Stimulated activated CD4-positive, alpha-beta T cell treated with anti-CD3 and anti-CD28 coated beads, Interleukin-1b, Interleukin-23, amount 100 ng/mL, for 1 hour (primary cell): Measurements from ENCODE around the gene SLU7.

Source experiments
- DNase-seq, 2 donors: peaks; one replicate each; pipeline ENCODE4 v3.0.0-alpha.2; 2020; ENCODE audit warnings: low read depth in 2 of 2

The SLU7 gene

GRCh38 chr5:160367261-160367660, 51.6 kb downstream of the SLU7 start:
- DNase-seq = no peak

- no peak for DNase-seq
Observed at GRCh38 chr5:160366230-160366629, 52.7 kb downstream of the SLU7 start.

- no peak for DNase-seq
Observed at GRCh38 chr5:160363660-160364395, 55.1 kb downstream of the SLU7 start.

GRCh38 chr5:160363211-160363610, 55.7 kb downstream of the SLU7 start:
- DNase-seq = no peak

- DNase-seq = no peak
Observed at GRCh38 chr5:160361624-160362228, 57.2 kb downstream of the SLU7 start.

- no peak for DNase-seq
Observed at GRCh38 chr5:160360310-160360709, 58.6 kb downstream of the SLU7 start.

- no peak for DNase-seq
Observed at GRCh38 chr5:160359816-160360215, 59.1 kb downstream of the SLU7 start.

GRCh38 chr5:160359242-160359641, 59.6 kb downstream of the SLU7 start:
- DNase-seq = no peak

- DNase-seq = no peak
Observed at GRCh38 chr5:160357861-160358411, 60.9 kb downstream of the SLU7 start.

GRCh38 chr5:160357394-160357793, 61.5 kb downstream of the SLU7 start:
- DNase-seq = no peak

- DNase-seq = no peak
Observed at GRCh38 chr5:160356550-160357347, 62.1 kb downstream of the SLU7 start.

GRCh38 chr5:160354666-160355065, 64.2 kb downstream of the SLU7 start:
- DNase-seq = no peak

GRCh38 chr5:160353379-160353778, 65.5 kb downstream of the SLU7 start:
- no peak for DNase-seq

- no peak for DNase-seq
Observed at GRCh38 chr5:160352308-160352707, 66.6 kb downstream of the SLU7 start.
